Activated CD4-positive, alpha-beta T cell treated with anti-CD3 and anti-CD28 coated beads for 1 hour (primary cell): ENCODE results near the gene EVI5.

ENCODE experiments used
- DNase-seq: peaks from one replicate; pipeline ENCODE4 v3.0.0-alpha.2; 2020

The EVI5 gene

DNA sequence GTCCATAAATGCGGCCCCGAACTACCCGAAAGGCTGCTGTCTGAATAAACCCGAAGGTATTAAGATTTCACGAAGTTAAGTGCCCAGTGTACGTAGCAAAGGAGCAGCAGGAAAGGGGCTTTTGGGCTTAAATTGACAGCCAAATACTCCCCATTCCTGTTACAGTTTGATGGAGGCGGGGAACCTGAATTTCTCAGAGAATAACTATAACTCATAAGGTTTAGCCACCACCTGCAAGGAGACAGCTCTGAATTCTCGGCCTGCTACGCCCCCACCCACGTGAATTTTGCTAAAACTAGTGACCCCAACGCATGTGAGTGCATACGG is 303.3 kb downstream of the EVI5 start:
- no peak for DNase-seq

GRCh38 chr1:92480813-92481598 is 303.9 kb downstream of the EVI5 start:
- no peak for DNase-seq

DNA sequence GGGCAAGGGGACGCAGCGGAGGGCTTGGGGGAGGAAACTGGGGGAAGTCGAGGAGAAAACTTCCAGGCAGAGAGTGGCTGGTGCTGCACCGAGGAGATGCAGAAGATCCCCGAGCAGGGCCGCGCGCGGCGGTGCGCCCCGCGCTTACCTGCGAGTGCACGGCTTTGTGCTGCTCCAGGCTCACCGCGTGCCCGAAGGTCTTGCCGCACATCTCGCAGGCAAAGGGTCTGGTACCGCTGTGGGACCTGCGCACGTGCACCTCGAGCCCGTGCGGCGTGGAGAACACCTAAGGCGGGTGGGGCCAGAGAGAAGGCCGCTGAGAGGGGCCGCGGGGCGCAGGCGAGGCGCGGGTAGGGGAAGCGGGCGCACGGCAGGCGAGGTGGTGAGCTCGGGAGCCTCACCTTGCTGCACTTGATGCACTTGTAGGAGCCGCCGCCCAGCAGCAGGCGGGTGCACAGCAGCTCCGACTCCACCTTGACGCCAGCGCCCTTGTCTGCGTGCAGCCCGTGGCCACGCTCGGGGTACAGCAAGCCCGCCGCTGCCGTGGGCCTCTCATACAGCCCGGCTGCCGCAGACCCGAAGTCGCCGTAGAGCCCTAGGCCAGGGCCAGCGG is 304.6 kb downstream of the EVI5 start:
- DNase-seq = no peak

- no peak for DNase-seq
Observed at GRCh38 chr1:92479587-92479986, 305.3 kb downstream of the EVI5 start.

DNA sequence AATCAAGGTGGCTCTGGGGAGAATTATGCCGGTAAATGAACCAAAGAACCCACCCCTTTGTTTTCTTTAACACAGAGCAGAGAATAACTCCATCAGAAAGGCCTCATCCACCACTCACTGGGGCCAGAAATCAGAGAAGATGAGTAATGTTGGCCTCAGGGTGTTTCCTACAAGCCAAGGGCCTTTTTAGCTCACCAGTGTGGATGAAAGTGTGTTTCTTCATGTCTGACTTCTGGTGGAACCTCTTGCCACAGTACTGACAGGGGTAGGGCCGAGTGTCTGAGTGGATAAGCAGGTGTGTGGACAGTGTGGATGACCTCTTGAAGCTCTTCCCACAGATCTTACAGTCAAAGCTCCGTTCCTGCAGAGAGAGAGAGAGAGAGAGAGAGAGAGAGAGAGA is 306.5 kb downstream of the EVI5 start:
- DNase-seq = no peak

DNA sequence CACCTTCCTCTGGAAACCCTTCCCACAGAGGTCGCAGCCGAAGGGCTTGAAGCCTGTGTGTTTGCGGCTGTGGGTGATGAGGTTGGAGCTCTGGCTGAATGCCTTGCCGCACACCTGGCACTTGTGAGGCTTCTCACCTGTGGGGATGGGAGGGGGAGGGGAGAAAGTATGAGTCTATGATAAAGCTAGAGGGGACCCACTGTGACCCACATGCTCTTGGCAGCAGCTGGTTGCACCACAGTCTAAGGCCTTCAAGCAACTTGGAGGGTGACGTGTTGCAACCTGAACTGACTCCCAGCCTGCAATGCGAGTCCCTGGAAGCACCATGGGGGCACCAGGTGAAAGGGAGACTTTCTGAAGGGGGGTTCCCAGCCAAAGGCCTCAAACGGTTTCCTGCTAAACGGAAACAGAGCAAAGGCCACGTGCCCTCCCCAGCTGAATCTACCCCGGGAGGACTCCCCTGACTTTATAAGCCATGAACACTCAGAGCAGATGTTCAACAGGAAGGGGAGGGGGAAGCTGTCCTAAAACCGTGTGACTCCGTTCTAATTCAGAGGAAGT is 308.8 kb downstream of the EVI5 start:
- DNase-seq = peak; percentile 27

GRCh38 chr1:92475029-92475428 is 309.9 kb downstream of the EVI5 start:
- DNase-seq = no peak

GRCh38 chr1:92473781-92474495 is 311.0 kb downstream of the EVI5 start:
- no peak for DNase-seq

GRCh38 chr1:92470216-92470615 is 314.7 kb downstream of the EVI5 start:
- DNase-seq = no peak

- no peak for DNase-seq
Observed at GRCh38 chr1:92466683-92467352, 318.1 kb downstream of the EVI5 start.

- no peak for DNase-seq
Observed at GRCh38 chr1:92465256-92465647, 319.7 kb downstream of the EVI5 start.

DNA sequence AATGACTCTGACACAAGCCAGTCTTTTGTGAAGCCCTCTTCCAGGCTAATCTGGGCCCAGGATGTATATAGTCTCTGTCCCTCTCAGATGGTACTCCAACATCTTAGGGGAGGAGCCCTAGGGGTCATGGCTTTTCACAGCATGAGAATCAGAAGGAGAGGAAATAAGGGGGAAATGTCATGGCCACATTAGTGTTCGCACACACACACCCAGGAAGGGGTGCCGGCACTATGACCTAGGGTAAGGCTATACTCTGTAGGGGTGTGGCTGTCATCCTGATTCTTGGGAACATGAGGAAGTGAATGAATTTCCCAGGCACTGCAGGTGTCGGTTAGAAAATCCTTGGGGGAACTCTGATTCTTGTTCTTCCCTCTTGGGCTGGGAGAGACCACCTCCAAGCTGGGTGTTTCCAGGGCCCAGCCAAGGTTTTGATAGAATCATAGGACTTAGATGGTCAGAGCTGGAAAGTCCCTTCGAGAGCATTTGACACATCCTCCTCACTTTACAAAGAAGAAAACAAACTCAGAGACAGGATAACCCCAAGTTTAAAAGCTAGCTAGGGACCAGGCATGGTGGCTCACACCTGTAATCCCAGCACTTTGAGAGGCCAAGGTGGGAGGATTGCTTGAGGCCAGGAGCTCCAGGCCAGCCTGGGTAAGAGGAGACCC is 320.2 kb downstream of the EVI5 start:
- DNase-seq = no peak

GRCh38 chr1:92461364-92462097 is 323.4 kb downstream of the EVI5 start:
- DNase-seq = no peak

DNA sequence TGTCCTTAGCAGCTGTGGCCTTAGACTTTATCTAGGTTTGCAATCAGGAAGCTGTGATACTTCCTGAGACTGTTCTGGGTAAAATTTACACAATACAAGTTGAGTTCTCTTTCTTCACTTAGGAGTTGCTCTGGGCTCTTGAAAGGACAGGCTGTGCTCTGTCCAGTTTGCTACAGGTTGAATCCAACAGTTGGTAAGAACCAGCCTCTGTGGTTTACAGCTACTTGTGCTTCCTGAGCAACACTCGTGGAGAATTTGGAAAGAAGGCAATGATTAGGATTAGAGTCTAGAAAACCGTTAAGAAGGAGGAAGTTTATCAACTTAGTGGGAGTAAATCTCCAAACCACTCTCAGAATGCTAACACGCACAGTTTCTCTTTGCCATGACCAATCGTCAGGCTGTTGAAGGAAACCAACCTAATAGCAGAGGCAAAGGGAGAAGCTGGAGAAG is 325.0 kb downstream of the EVI5 start:
- no peak for DNase-seq
